T-helper 17 cell (primary cell): ENCODE results near the gene DENND4C. TPM values are rescaled to one million over a fixed set of nuclear protein-coding genes. Genes with fewer than 3 reads are reported as not detected.
"Not testable (repeated sequence)": the region's sequence is repeated elsewhere in the genome, so short reads cannot be mapped to it uniquely, and the experiment has no call there.

ENCODE experiments used
- ATAC-seq: fragments of 150-1000 bp; cut with Tn5 transposase; 2 replicates; pipeline ENCODE4 v1.10.0; 2021; ENCODE audit warnings: mild to moderate bottlenecking, moderate library complexity
- DNase-seq, 3 donors: peaks; one replicate each; pipeline versions ENCODE4 v3.0.0 to v3.0.0-alpha.2; 2020 to 2021
- H3K9me3 ChIP-seq: one replicate; pipeline ENCODE4 v1.7.0; 2013; ENCODE audit warnings: low read length, mild to moderate bottlenecking; ENCODE audit not compliant: control insufficient read depth, poor library complexity, severe bottlenecking
- H3K27ac Mint-ChIP-seq: one replicate; pipeline ENCODE4 v1.8.0; 2022; ENCODE audit warnings: mild to moderate bottlenecking, moderate library complexity, mixed read lengths
- H3K27me3 Mint-ChIP-seq: one replicate; pipeline ENCODE4 v1.8.0; 2022; ENCODE audit warnings: mixed read lengths
- H3K36me3 Mint-ChIP-seq: one replicate; pipeline ENCODE4 v1.8.0; 2022; ENCODE audit warnings: low read depth, mixed read lengths
- H3K4me1 Mint-ChIP-seq: one replicate; pipeline ENCODE4 v1.8.0; 2022; ENCODE audit warnings: mild to moderate bottlenecking, mixed read lengths
- H3K4me3 Mint-ChIP-seq: one replicate; pipeline ENCODE4 v1.8.0; 2022; ENCODE audit warnings: mild to moderate bottlenecking, moderate library complexity, mixed read lengths
- total RNA-seq, 4 donors: library from RNA in 2 of 4; stranded (reverse) in 2 of 4; gene quantifications; one replicate each; pipeline ENCODE4 v1.2.3 and lab custom pipeline; 2022 to 2026

DENND4C gene
- total RNA-seq, 2 donors from 2014 or later: 49.4 to 54.4 TPM

- DNase-seq (no peak), ATAC-seq (no peak)
- Mint-ChIP-seq H3K27me3 (no peaks in the 10 kb centered on the region), H3K4me3 (no peak overlapping the region), H3K27ac (peak overlapping the region; percentile 73), H3K36me3 (peaks cover 14% of the 10 kb centered on the region), H3K4me1 (peaks cover 36% of the 10 kb centered on the region)
- H3K9me3 ChIP-seq: no peaks in the 10 kb centered on the region
These were observed 145.0 kb downstream of the DENND4C start for GRCh38 chr9:19375538-19375937.

- Mint-ChIP-seq H3K36me3 (peaks cover 14% of the 10 kb centered on the region), H3K4me1 (peaks cover 40% of the 10 kb centered on the region), H3K4me3 (no peak overlapping the region), H3K27me3 (no peaks in the 10 kb centered on the region), H3K27ac (peak overlapping the region; percentile 99)
- H3K9me3 ChIP-seq: no peaks in the 10 kb centered on the region
- ATAC-seq (no peak), DNase-seq (no peak)
These were observed 146.4 kb downstream of the DENND4C start for GRCh38 chr9:19376931-19377330.

GRCh38 chr9:19378164-19378563 lies 147.7 kb downstream of the DENND4C start:
- DNase-seq (no peak), ATAC-seq (no peak)
- Mint-ChIP-seq H3K4me3 (peak overlapping the region; percentile 98), H3K36me3 (peaks cover 14% of the 10 kb centered on the region), H3K27ac (peak overlapping the region; percentile 99), H3K27me3 (no peaks in the 10 kb centered on the region), H3K4me1 (peaks cover 40% of the 10 kb centered on the region)
- H3K9me3 ChIP-seq: no peaks in the 10 kb centered on the region

DNA sequence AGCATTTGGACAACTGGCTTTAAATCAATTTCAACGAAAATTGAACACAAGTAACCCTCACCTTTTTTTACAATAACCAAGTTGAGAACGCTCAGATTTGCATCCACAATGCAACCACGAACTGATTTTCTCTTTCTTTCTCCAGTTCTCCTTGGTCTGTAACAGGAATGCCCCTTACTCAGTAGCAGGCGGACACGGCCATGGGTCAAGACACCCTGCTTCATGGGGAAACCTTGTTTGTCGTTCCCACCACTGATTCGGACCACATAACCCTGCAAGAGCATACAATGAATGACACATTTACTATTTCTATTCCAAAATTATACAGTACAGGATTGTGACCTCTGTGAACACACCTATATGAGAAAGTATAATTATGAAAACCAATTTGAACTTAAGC lies 148.2 kb downstream of the DENND4C start:
- H3K4me3 Mint-ChIP-seq: peak overlapping the region; percentile 98
- ATAC-seq (no peak), DNase-seq (no peak)
- peaks cover 40% of the 10 kb centered on the region for H3K4me1 Mint-ChIP-seq
- no peaks in the 10 kb centered on the region for H3K27me3 Mint-ChIP-seq
- H3K36me3 Mint-ChIP-seq: peaks cover 14% of the 10 kb centered on the region
- peak overlapping the region; percentile 99 for H3K27ac Mint-ChIP-seq
- H3K9me3 ChIP-seq: no peaks in the 10 kb centered on the region

DNA sequence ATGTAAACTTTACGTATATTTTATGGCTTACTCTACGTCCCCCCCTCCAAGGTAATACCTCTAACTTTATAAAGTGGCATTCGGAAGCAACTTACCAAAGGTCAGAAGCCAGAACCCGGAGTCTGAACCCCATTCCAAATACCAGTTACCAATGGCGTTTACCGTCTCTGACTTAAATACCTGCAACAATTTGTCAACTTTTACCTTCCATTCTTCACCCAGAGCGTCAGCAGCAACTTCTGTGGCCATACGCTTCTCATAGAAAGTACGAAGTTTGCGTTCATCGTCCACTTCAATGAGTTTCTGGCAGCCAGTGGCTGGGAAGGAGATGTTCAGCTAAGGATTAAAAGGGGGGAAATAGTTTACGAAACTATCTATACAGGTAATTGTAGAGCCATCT lies 148.8 kb downstream of the DENND4C start:
- Mint-ChIP-seq H3K27ac (peak overlapping the region; percentile 99), H3K36me3 (peaks cover 14% of the 10 kb centered on the region), H3K4me1 (peaks cover 40% of the 10 kb centered on the region), H3K4me3 (peak overlapping the region; percentile 98), H3K27me3 (no peaks in the 10 kb centered on the region)
- H3K9me3 ChIP-seq: no peaks in the 10 kb centered on the region
- DNase-seq (no peak), ATAC-seq (no peak)

GRCh38 chr9:19379697-19380046 lies 149.2 kb downstream of the DENND4C start:
- peak in 2 of 3 donors; percentile 35 to 41 for DNase-seq
- Mint-ChIP-seq H3K36me3 (peaks cover 14% of the 10 kb centered on the region), H3K27me3 (no peaks in the 10 kb centered on the region), H3K4me3 (peak overlapping the region; percentile 98), H3K4me1 (peaks cover 40% of the 10 kb centered on the region), H3K27ac (peak overlapping the region; percentile 99)
- H3K9me3 ChIP-seq: no peaks in the 10 kb centered on the region
- ATAC-seq: peak; percentile 54

DNA sequence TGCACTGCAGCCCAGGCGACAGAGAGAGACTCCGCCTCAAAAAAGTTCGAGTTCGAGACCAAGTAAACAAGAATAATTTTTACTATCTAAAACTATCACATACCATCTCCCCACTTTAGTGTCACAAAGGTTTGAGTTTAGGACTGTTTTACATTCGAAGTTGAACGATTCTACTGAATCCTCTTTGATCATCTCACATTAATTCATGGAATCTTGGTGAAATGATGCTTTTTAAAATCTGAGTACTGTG lies 150.3 kb downstream of the DENND4C start:
- peaks cover 14% of the 10 kb centered on the region for H3K36me3 Mint-ChIP-seq
- peaks cover 40% of the 10 kb centered on the region for H3K4me1 Mint-ChIP-seq
- peak overlapping the region; percentile 98 for H3K4me3 Mint-ChIP-seq
- no peak for DNase-seq
- ATAC-seq: no peak
- peak overlapping the region; percentile 99 for H3K27ac Mint-ChIP-seq
- H3K9me3 ChIP-seq: no peaks in the 10 kb centered on the region
- H3K27me3 Mint-ChIP-seq: no peaks in the 10 kb centered on the region

DNA sequence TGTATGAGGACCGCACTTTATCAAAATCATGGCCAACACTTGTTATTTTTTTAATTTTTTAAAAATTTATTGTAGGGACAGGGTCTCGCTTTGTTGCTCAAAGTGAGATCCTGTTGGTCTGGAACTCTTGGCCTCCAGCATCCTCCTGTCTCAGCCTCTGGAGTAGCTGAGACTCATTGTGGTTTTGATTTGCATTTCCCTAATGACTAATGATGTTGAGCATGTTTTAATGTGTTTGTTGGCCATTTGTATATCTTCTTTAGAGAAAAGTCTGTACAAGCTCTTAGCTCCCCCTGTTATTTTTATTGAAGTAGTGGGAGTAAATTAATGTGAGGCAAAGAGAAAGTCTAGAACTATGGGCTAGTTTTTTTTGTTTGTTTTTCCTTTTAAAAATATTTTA lies 151.2 kb downstream of the DENND4C start:
- no peaks in the 10 kb centered on the region for H3K9me3 ChIP-seq
- H3K27me3 Mint-ChIP-seq: no peaks in the 10 kb centered on the region
- no peak for DNase-seq
- peaks cover 8% of the 10 kb centered on the region for H3K36me3 Mint-ChIP-seq
- H3K27ac Mint-ChIP-seq: no peak overlapping the region
- no peak for ATAC-seq
- H3K4me3 Mint-ChIP-seq: no peak overlapping the region
- peaks cover 34% of the 10 kb centered on the region for H3K4me1 Mint-ChIP-seq

- not testable (repeated sequence) for H3K4me1 Mint-ChIP-seq, H3K9me3 ChIP-seq, H3K27ac Mint-ChIP-seq, H3K4me3 Mint-ChIP-seq, ATAC-seq, DNase-seq, H3K36me3 Mint-ChIP-seq
- peaks cover 10% of the 10 kb centered on the region for H3K27me3 Mint-ChIP-seq
These were observed 154.7 kb downstream of the DENND4C start for GRCh38 chr9:19385212-19385611.

DNA sequence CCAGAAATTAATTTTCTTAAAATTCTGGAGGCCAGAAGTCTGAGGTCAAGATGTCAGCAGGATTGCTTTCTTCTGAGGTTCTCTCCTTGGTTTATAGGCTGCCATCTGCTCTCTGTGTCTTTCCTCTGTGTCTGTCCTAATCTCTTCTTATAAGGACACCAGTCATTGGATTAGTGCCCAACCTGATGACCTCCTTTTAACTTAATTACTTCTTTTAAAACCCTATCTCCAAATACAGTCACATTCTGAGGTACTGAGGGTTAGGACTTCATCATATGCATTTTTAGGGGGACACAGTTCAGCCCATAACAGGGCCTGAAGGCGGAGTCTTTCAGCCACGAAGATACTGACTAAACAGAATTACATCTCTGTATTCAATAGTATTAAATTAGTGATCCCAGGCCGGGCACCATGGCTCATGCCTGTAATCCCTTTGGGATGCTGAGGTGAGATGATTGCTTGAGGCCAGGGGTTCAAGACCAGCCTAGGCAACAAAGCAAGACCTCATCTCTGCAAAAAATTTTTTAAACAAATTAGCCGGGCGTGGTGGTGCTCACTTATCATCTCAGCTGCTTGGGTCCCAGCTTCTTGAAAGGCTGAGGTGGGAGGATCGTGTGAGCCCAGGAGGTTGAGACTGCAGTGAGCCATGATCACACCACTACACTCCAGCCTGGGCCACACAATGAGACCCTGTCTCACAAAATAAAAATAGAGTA lies 155.5 kb downstream of the DENND4C start:
- Mint-ChIP-seq H3K36me3 (peaks cover 2% of the 10 kb centered on the region), H3K27me3 (peaks cover 10% of the 10 kb centered on the region), H3K4me1 (peaks cover 2% of the 10 kb centered on the region), H3K27ac (no peak overlapping the region), H3K4me3 (no peak overlapping the region)
- H3K9me3 ChIP-seq: no peaks in the 10 kb centered on the region
- DNase-seq (no peak), ATAC-seq (no peak)

- ATAC-seq (no peak), DNase-seq (no peak)
- H3K9me3 ChIP-seq: no peaks in the 10 kb centered on the region
- H3K4me3 Mint-ChIP-seq: no peak overlapping the region
- H3K27me3 Mint-ChIP-seq: peaks cover 10% of the 10 kb centered on the region
- peaks cover 2% of the 10 kb centered on the region for H3K36me3 Mint-ChIP-seq
- no peak overlapping the region for H3K27ac Mint-ChIP-seq
- H3K4me1 Mint-ChIP-seq: no peaks in the 10 kb centered on the region
These were observed 156.1 kb downstream of the DENND4C start for GRCh38 chr9:19386502-19387044.

- Mint-ChIP-seq H3K27me3 (peaks cover 10% of the 10 kb centered on the region), H3K4me3 (no peak overlapping the region), H3K4me1 (no peaks in the 10 kb centered on the region), H3K36me3 (peaks cover 2% of the 10 kb centered on the region), H3K27ac (no peak overlapping the region)
- H3K9me3 ChIP-seq: no peaks in the 10 kb centered on the region
- DNase-seq: no peak
- ATAC-seq: no peak
These were observed 156.8 kb downstream of the DENND4C start for GRCh38 chr9:19387317-19387716.

DNA sequence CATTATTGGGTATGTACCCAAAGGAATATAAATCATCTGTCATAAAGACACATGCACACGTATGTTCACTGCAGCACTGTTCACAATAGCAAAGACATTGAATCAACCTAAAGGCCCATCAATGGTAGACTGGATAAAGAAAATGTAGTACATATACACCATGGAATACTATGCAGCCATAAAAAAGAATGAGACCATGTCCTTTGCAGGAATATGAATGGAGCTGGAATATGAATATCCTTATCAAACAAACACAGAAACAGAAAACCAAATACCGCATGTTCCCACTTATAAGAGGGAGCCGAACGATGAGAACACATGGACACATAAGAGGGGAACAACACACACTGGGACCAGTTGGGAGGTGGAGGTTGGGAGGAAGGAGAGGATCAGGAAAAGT lies 159.0 kb downstream of the DENND4C start:
- H3K4me3 Mint-ChIP-seq, H3K36me3 Mint-ChIP-seq, ATAC-seq, DNase-seq, H3K4me1 Mint-ChIP-seq, H3K27ac Mint-ChIP-seq, H3K9me3 ChIP-seq: not testable (repeated sequence)
- H3K27me3 Mint-ChIP-seq: peaks cover 10% of the 10 kb centered on the region

- Mint-ChIP-seq H3K4me3 (no peak overlapping the region), H3K27me3 (no peaks in the 10 kb centered on the region), H3K27ac (peak overlapping the region; percentile 54), H3K36me3 (no peaks in the 10 kb centered on the region), H3K4me1 (peaks cover 7% of the 10 kb centered on the region)
- no peak for DNase-seq
- H3K9me3 ChIP-seq: no peaks in the 10 kb centered on the region
- ATAC-seq: no peak
These were observed 167.4 kb downstream of the DENND4C start for GRCh38 chr9:19397845-19398244.
